H1 (cell line): ENCODE measurements around the gene ATP2B1.

Experiments used
- ATF3 ChIP-seq: IDR thresholded peaks from 2 replicates; pipeline ENCODE4 v1.6.1; 2011; ENCODE audit warnings: low read depth, mild to moderate bottlenecking, low read length; ENCODE audit not compliant: insufficient read depth
- CEBPB ChIP-seq: IDR thresholded peaks from 2 replicates; pipeline ENCODE4 v1.6.1; 2012; ENCODE audit warnings: low read depth, low read length
- CREB1 ChIP-seq: IDR thresholded peaks from 2 replicates; pipeline ENCODE4 v1.6.1; 2012; ENCODE audit warnings: inconsistent platforms
- EP300 ChIP-seq, 2 experiments: IDR thresholded peaks; 1 replicate in 1 of 2; 2 replicates in 1 of 2; pipeline ENCODE4 v1.6.1; 2011 to 2012; ENCODE audit warnings: low read depth in 2 of 2, low read length in 2 of 2, mild to moderate bottlenecking in 2 of 2, borderline replicate concordance in 1 of 2, inconsistent platforms in 1 of 2, moderate library complexity in 1 of 2
- EZH2 ChIP-seq: fragments of 200-600 bp; sonication (generic); IDR thresholded peaks from 2 replicates; pipeline ENCODE4 v1.7.1; 2012; ENCODE audit warnings: low read depth, mild to moderate bottlenecking, moderate library complexity, low read length, inconsistent platforms; ENCODE audit not compliant: severe bottlenecking
- POLR2A ChIP-seq, 2 experiments: IDR thresholded peaks; 1 replicate in 1 of 2; 2 replicates in 1 of 2; pipeline ENCODE4 v1.6.1; 2011; ENCODE audit warnings: low read depth in 2 of 2, low read length in 2 of 2, mild to moderate bottlenecking in 2 of 2; ENCODE audit errors: control extremely low read depth in 1 of 2
- POLR2AphosphoS5 ChIP-seq: IDR thresholded peaks from 2 replicates; pipeline ENCODE4 v1.6.1; 2011; ENCODE audit warnings: low read depth, low read length
- RFX5 ChIP-seq: IDR thresholded peaks from 2 replicates; pipeline ENCODE4 v1.6.1; 2011; ENCODE audit warnings: low read depth, low read length, improper control_type of control experiment, borderline replicate concordance
- TF ChIP-seq, protein P1 (sequence below), 3 experiments: IDR thresholded peaks; 1 replicate in 2 of 3; 2 replicates in 1 of 3; pipeline versions ENCODE4 v1.5.1 to v1.6.1; 2011; ENCODE audit warnings: low read length in 3 of 3, mild to moderate bottlenecking in 3 of 3, inconsistent platforms in 2 of 3, low read depth in 1 of 3, moderate library complexity in 1 of 3; ENCODE audit not compliant: insufficient read depth in 1 of 3; ENCODE audit errors: control extremely low read depth in 1 of 3

DNA sequence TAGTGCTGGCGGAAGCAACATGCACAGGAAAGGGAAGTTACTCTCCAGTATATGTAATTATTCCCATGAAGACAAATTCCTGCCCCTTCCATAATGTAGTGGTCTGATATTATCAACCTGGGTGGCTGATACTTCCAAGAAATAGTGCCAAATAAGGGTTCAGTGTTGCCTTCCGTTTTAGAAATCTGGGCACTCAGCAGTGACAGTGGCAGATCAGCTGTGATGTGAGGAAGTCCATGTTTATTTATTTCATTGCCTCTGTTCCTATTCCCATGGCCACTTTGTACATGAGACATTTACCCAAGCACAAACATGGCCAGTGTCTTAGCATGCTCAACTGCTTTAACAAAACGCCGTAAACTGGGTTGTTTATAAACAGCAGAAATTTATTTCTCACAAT lies 162.5 kb downstream of the ATP2B1 start:
- TF ChIP-seq, protein P1, sequence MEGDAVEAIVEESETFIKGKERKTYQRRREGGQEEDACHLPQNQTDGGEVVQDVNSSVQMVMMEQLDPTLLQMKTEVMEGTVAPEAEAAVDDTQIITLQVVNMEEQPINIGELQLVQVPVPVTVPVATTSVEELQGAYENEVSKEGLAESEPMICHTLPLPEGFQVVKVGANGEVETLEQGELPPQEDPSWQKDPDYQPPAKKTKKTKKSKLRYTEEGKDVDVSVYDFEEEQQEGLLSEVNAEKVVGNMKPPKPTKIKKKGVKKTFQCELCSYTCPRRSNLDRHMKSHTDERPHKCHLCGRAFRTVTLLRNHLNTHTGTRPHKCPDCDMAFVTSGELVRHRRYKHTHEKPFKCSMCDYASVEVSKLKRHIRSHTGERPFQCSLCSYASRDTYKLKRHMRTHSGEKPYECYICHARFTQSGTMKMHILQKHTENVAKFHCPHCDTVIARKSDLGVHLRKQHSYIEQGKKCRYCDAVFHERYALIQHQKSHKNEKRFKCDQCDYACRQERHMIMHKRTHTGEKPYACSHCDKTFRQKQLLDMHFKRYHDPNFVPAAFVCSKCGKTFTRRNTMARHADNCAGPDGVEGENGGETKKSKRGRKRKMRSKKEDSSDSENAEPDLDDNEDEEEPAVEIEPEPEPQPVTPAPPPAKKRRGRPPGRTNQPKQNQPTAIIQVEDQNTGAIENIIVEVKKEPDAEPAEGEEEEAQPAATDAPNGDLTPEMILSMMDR (IDR thresholded peaks at IDR 0.05; ENCODE audit: control extremely low read depth in 1 of 3, insufficient read depth in 1 of 3, low read depth in 1 of 3, low read length in 3 of 3): no peak
- TF ChIP-seq RFX5: no peak
- no peak for TF ChIP-seq CREB1
- no peak for TF ChIP-seq EZH2
- no peak for TF ChIP-seq POLR2AphosphoS5
- TF ChIP-seq POLR2A (IDR thresholded peaks at IDR 0.05; ENCODE audit: control extremely low read depth in 1 of 2, low read depth in 2 of 2, low read length in 2 of 2): no peak
- TF ChIP-seq CEBPB: no peak
- no peak for TF ChIP-seq EP300 (IDR thresholded peaks at IDR 0.05; ENCODE audit: borderline replicate concordance in 1 of 2, low read depth in 2 of 2, low read length in 2 of 2)
- TF ChIP-seq ATF3: no peak
